ENCODE data around the gene ATP8B1. TPM values are rescaled to one million over a fixed set of nuclear protein-coding genes. Genes with fewer than 3 reads are reported as not detected.

Gene ATP8B1
- total RNA-seq, 2 experiments from 2014 or later = not detected

DNA sequence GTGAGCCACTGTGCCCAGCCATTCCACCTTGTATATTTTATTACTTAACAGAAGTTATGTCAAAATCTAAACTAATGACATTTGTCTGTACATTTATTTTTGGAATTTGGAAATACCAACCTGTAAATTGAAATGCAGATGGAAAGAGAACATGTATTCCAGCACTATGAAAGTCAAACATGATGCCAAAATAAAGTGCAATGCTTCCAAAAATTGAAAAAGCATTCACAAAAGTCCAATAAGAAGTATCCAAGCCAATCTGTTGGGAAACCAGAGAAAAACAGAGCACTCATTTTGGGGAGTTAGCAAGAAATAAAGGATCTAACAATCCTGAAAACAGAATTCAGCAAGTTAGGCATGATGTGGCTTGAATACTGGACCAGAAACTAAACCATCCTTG is 151.2 kb downstream of the ATP8B1 start:
- Mint-ChIP-seq H3K4me1 (ENCODE audit: low read depth) (peaks cover under 1% of the 10 kb centered on the region), H3K27me3 (no peaks in the 10 kb centered on the region), H3K36me3 (ENCODE audit: low read depth) (peaks cover 21% of the 10 kb centered on the region), H3K4me3 (no peak overlapping the region), H3K27ac (no peak overlapping the region), H3K9me3 (peaks cover 5% of the 10 kb centered on the region)
- Histone ChIP-seq H3K4me3 (ENCODE audit: low read length) (no peak overlapping the region), H3K36me3 (ENCODE audit: insufficient read depth, low read length) (no peaks in the 10 kb centered on the region), H3K27me3 (ENCODE audit: control insufficient read depth in 1 of 2, insufficient read depth in 2 of 2, low read length in 2 of 2) (no peaks in the 10 kb centered on the region), H3K4me1 (ENCODE audit: insufficient read depth, low read length) (no peaks in the 10 kb centered on the region), H3K9me3 (ENCODE audit: control insufficient read depth in 1 of 2, insufficient read depth in 1 of 2, low read length in 2 of 2) (peaks cover 10 to 13% of the 10 kb centered on the region in 2 experiments), H3K27ac (ENCODE audit: low read depth in 1 of 2, low read length in 2 of 2) (no peak overlapping the region)
- intact Hi-C loops (cut with DNase I, micrococcal nuclease) = no loop called here
- ATAC-seq (ENCODE audit: poor library complexity) = no peak
- no peak for DNase-seq
- ChIA-PET CTCF (no interaction called here), POLR2A (no interaction called here)
- TF ChIP-seq, protein P1, sequence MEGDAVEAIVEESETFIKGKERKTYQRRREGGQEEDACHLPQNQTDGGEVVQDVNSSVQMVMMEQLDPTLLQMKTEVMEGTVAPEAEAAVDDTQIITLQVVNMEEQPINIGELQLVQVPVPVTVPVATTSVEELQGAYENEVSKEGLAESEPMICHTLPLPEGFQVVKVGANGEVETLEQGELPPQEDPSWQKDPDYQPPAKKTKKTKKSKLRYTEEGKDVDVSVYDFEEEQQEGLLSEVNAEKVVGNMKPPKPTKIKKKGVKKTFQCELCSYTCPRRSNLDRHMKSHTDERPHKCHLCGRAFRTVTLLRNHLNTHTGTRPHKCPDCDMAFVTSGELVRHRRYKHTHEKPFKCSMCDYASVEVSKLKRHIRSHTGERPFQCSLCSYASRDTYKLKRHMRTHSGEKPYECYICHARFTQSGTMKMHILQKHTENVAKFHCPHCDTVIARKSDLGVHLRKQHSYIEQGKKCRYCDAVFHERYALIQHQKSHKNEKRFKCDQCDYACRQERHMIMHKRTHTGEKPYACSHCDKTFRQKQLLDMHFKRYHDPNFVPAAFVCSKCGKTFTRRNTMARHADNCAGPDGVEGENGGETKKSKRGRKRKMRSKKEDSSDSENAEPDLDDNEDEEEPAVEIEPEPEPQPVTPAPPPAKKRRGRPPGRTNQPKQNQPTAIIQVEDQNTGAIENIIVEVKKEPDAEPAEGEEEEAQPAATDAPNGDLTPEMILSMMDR (IDR thresholded peaks at IDR 0.05) = no peak

DNA sequence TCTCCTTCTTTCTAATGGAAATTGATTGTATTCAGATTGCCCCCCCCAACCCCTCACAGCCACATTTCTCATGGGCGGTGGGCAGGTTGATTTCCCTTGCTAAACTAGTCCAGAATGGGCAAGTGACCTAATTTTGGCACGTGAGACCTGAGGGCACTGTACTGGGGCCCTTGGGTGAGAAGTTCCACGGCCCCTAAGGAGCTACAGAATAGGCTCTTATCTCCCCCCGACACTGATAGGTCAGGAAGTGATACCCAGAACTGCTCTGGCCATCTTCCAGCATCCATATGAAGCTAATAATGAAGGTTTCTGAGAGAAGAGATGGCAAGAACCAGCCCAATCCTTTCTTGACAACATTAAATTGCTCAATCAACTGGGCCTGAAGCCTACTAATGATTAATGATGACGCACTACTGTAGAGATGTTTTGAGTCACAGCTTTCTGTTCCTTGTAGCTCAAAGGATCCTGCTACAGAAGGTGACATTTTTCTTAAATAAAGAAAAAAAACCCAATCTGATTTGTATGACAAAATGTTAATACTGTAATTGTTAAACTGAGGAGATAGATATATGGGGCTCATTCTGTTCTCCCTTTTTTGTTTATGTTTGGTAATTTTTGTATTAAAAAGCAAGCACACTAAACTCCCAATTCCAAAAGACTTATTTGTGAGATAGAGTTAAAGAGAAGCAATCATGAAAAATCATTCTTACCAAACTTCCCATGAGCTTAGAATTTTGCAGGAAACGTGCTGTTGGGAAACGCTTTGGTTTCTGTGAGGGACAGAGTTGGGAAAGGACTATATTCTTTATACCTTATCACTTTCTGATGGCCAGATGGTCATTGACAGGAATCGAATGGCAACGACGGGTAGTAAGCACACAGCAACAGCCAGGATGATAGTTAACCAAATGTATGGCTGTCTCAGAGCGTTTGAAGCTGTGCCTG is 153.3 kb downstream of the ATP8B1 start:
- Mint-ChIP-seq H3K4me3 (no peak overlapping the region), H3K9me3 (peaks cover under 1% of the 10 kb centered on the region), H3K27ac (no peak overlapping the region), H3K4me1 (ENCODE audit: low read depth) (peaks cover 11% of the 10 kb centered on the region), H3K36me3 (ENCODE audit: low read depth) (peaks cover 21% of the 10 kb centered on the region), H3K27me3 (no peaks in the 10 kb centered on the region)
- CTCF ChIA-PET = no interaction called here
- peak in 2 of 14 experiments; percentile 32 to 49 for DNase-seq
- TF ChIP-seq, protein P1 (IDR thresholded peaks at IDR 0.05) = no peak
- ATAC-seq (ENCODE audit: poor library complexity) = no peak
- intact Hi-C loops (cut with DNase I, micrococcal nuclease) = no loop called here
- no peaks in the 10 kb centered on the region for H3K36me3 ChIP-seq (ENCODE audit: insufficient read depth, low read length)
- no peaks in the 10 kb centered on the region for H3K27me3 ChIP-seq (ENCODE audit: control insufficient read depth in 1 of 2, insufficient read depth in 2 of 2, low read length in 2 of 2)
- H3K4me3 ChIP-seq (ENCODE audit: low read length) = no peak overlapping the region
- no peak overlapping the region for H3K27ac ChIP-seq (ENCODE audit: low read depth in 1 of 2, low read length in 2 of 2)
- no peaks in the 10 kb centered on the region for H3K4me1 ChIP-seq (ENCODE audit: insufficient read depth, low read length)
- H3K9me3 ChIP-seq (ENCODE audit: control insufficient read depth in 1 of 2, insufficient read depth in 1 of 2, low read length in 2 of 2) = peaks cover 0 to 12% of the 10 kb centered on the region in 2 experiments
- POLR2A ChIA-PET = no interaction called here

DNA sequence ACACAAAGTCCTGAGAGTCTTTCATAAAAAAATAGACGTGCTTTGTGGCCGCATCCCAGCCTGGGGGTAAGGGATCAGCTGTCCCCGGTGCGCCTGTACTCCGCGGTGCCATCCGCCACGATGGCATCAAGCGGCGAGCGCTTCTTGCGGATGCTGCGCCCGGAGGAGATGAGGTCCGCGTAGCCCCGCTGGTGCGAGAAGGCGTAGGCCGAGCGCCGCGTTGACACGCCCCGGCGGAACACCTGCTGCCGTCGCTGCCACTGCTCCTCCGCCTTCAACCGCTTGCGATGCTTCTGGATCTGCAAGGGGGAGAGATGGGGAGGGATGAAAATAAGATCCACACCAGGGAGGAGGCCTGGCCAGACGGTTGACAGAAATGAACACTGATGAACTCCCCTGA is 154.7 kb downstream of the ATP8B1 start:
- H3K27ac Mint-ChIP-seq = no peak overlapping the region
- TF ChIP-seq, protein P1 (IDR thresholded peaks at IDR 0.05) = no peak
- POLR2A ChIA-PET = no interaction called here

More for the DNA sequence above, 154.7 kb downstream of the ATP8B1 start:
- peaks cover 18% of the 10 kb centered on the region for H3K4me1 Mint-ChIP-seq (ENCODE audit: low read depth)
- H3K4me3 Mint-ChIP-seq = no peak overlapping the region
- Histone ChIP-seq H3K4me1 (ENCODE audit: insufficient read depth, low read length) (no peaks in the 10 kb centered on the region), H3K27ac (ENCODE audit: low read depth in 1 of 2, low read length in 2 of 2) (no peak overlapping the region), H3K9me3 (ENCODE audit: control insufficient read depth in 1 of 2, insufficient read depth in 1 of 2, low read length in 2 of 2) (peaks cover 0 to 13% of the 10 kb centered on the region in 2 experiments), H3K36me3 (ENCODE audit: insufficient read depth, low read length) (no peaks in the 10 kb centered on the region), H3K27me3 (ENCODE audit: control insufficient read depth in 1 of 2, insufficient read depth in 2 of 2, low read length in 2 of 2) (no peaks in the 10 kb centered on the region), H3K4me3 (ENCODE audit: low read length) (no peak overlapping the region)
- peaks cover 27% of the 10 kb centered on the region for H3K36me3 Mint-ChIP-seq (ENCODE audit: low read depth)
- ATAC-seq (ENCODE audit: poor library complexity) (no peak), DNase-seq (no peak)
- H3K9me3 Mint-ChIP-seq = no peaks in the 10 kb centered on the region
- intact Hi-C loops (cut with DNase I, micrococcal nuclease) = no loop called here
- H3K27me3 Mint-ChIP-seq = no peaks in the 10 kb centered on the region
- CTCF ChIA-PET = no interaction called here
